Cardiac muscle cell (in vitro differentiated cells and primary cell): ENCODE data around the gene AGPAT3. TPM values are rescaled to one million over a fixed set of nuclear protein-coding genes. Genes with fewer than 3 reads are reported as not detected.

Experiments
- DNase-seq, 2 donors: peaks; one replicate each; pipeline versions ENCODE4 v3.0.0 to v3.0.0-alpha.2; 2010 to 2017; ENCODE audit warnings: low read depth in 1 of 2, low spot score in 1 of 2
- H3K27ac ChIP-seq: fragments of 200-600 bp; sonication (generic); 2 replicates; pipeline ENCODE4 v1.5.1; 2016
- H3K27me3 ChIP-seq: fragments of 200-600 bp; sonication (generic); 2 replicates; pipeline ENCODE4 v1.6.0; 2016; ENCODE audit warnings: control low read depth
- H3K36me3 ChIP-seq: fragments of 200-600 bp; sonication (generic); 2 replicates; pipeline ENCODE4 v1.5.1; 2016; ENCODE audit warnings: control low read depth
- H3K4me1 ChIP-seq: fragments of 200-600 bp; sonication (generic); 2 replicates; pipeline ENCODE4 v1.8.1; 2017; ENCODE audit warnings: low read depth, mild to moderate bottlenecking, mixed run types
- H3K4me3 ChIP-seq: fragments of 200-600 bp; sonication (generic); 2 replicates; pipeline ENCODE4 v1.5.1; 2016; ENCODE audit warnings: mild to moderate bottlenecking
- H3K9me3 ChIP-seq: fragments of 200-600 bp; sonication (generic); 2 replicates; pipeline ENCODE4 v1.5.1; 2017; ENCODE audit warnings: low read depth, mild to moderate bottlenecking, control low read depth
- CTCF ChIP-seq: IDR thresholded peaks from 2 replicates; pipeline ENCODE4 v1.5.1; 2012; ENCODE audit warnings: low read depth, mild to moderate bottlenecking, low read length
- polyA plus RNA-seq: library from polyadenylated mRNA; unstranded; fragments of >200 nt; fragmentation: Nextera tagmentation; extraction: Ambion mirVana; gene quantifications from 2 replicates; pipeline ENCODE4 v1.2.1, GENCODE V29; 2016
- total RNA-seq: library from RNA; depleted of rRNA; stranded (reverse); fragments of >200 nt; gene quantifications from 2 replicates; pipeline ENCODE4 v1.2.3, GENCODE V29; 2016

The AGPAT3 gene
- total and polyA plus RNA-seq, 2 experiments from 2014 or later = 12.4 to 23.6 TPM

DNA sequence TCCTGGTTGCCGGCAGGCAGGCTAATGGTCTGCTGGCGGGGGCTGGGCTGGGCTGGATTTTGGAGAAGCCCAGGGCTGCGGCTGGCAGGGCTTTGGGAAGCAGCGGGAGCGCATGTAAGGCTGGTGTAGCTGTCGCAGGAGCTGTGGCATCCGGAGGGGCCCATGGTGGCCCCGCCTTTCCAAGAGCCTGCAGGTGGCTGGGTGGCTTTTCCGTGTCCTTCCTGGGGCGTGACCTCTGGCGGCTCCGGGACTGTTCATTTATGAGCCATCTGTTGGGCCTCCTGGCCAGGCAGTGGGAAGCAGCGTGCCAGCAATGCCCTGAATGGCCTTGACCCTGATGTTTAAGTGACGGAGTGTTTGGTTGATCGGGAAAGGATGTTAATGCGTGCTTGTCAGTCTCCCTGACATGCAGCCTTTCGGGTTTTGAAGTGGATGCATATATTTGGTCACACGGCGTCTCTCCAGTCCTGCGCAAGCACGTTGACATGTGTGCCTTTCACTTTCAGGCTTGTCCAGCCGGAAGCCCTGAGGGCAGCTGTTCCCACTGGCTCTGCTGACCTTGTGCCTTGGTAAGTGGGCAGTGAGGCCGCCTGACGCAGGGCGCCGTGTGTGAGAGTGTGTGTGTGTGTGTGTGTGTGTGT, 38.5 kb downstream of the AGPAT3 start:
- Histone ChIP-seq H3K27ac (no peak overlapping the region), H3K36me3 (no peaks in the 10 kb centered on the region), H3K9me3 (no peaks in the 10 kb centered on the region), H3K4me3 (no peak overlapping the region), H3K27me3 (no peaks in the 10 kb centered on the region), H3K4me1 (no peaks in the 10 kb centered on the region)
- DNase-seq = no peak
- no peak for TF ChIP-seq CTCF

GRCh38 chr21:43904331-43904781, 39.3 kb downstream of the AGPAT3 start:
- no peaks in the 10 kb centered on the region for H3K36me3 ChIP-seq
- H3K4me3 ChIP-seq = no peak overlapping the region
- H3K4me1 ChIP-seq = no peaks in the 10 kb centered on the region
- no peaks in the 10 kb centered on the region for H3K9me3 ChIP-seq
- H3K27me3 ChIP-seq = no peaks in the 10 kb centered on the region
- TF ChIP-seq CTCF = no peak
- no peak overlapping the region for H3K27ac ChIP-seq
- no peak for DNase-seq

- Histone ChIP-seq H3K4me3 (no peak overlapping the region), H3K4me1 (no peaks in the 10 kb centered on the region), H3K27me3 (no peaks in the 10 kb centered on the region), H3K9me3 (no peaks in the 10 kb centered on the region), H3K36me3 (no peaks in the 10 kb centered on the region), H3K27ac (no peak overlapping the region)
- no peak for DNase-seq
- TF ChIP-seq CTCF = no peak
Observed at GRCh38 chr21:43905726-43906455, 40.9 kb downstream of the AGPAT3 start.

DNA sequence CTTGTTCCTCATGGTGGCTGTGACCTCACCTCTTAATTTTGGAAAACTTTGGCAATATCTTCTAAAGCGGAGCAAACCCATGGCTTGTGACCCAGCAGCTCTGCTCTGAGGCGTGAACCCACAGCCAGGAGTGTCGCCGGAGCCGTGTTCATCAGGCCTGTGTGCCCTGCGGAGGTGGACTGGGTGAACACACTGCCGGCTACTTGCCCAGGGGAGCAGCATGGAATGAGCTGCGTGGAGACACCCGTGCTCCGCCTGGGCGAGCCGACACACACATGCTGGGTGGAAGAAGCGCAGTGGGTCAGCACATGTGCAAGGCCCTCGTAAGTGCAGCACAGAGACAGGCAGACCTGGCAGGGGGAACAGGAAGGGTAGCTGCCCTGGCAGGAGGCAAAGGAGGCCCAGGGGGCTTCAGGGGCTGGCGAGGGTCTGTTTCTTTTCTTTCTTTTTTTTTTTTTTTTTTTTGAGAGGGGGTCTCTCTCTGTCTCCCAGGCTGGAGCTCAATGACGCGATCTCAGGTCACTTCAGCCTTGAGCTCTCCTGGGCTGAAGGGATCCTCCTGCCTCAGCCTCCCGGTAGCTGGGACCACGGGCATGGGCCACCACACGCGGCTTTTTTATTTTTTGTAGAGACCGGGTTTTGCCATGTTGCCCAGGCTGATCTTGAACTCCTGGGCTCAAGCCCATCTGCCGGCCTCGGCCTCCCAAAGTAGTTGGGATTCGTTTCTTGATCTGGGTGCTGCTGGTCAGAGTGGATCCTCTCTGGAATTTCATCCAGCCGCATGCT, 41.8 kb downstream of the AGPAT3 start:
- no peaks in the 10 kb centered on the region for H3K36me3 ChIP-seq
- no peak overlapping the region for H3K27ac ChIP-seq
- H3K4me3 ChIP-seq = no peak overlapping the region
- TF ChIP-seq CTCF = no peak
- H3K4me1 ChIP-seq = no peaks in the 10 kb centered on the region
- H3K9me3 ChIP-seq = no peaks in the 10 kb centered on the region
- H3K27me3 ChIP-seq = no peaks in the 10 kb centered on the region
- no peak for DNase-seq

DNA sequence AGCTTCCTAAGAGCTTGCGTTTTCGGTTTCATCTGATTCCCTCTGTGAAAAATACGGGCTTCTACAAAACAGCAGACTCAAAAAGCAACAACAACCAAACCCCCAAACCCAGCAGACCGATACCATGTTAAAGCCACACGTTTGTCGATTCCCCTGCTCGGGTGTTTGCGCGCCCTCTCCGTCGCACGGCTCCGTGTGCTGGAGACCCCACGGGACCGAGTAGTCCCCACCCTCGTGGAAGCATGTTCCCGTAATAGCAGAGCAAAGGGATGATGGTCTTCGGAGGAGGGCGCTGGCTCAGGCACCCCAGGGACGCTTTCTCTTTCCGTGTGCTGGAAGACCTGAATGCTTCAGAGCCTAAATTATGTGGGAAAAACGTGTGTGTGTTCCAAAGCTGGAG, 42.7 kb downstream of the AGPAT3 start:
- Histone ChIP-seq H3K4me1 (no peaks in the 10 kb centered on the region), H3K36me3 (no peaks in the 10 kb centered on the region)
- no peak for DNase-seq

More for the DNA sequence above, 42.7 kb downstream of the AGPAT3 start:
- Histone ChIP-seq H3K4me3 (no peak overlapping the region), H3K27me3 (no peaks in the 10 kb centered on the region), H3K9me3 (no peaks in the 10 kb centered on the region), H3K27ac (no peak overlapping the region)
- no peak for TF ChIP-seq CTCF
